K562 (cell line): ENCODE measurements around the gene ROBO1. TPM values are rescaled to one million over a fixed set of nuclear protein-coding genes. Genes with fewer than 3 reads are reported as not detected.

ENCODE experiments used
- ATAC-seq: fragments of 200-7000 bp; cut with Tn5 transposase; 3 replicates; pipeline ENCODE4 v1.9.1; 2020; ENCODE audit warnings: moderate library complexity
- BruUV-seq: library from RNA; stranded (reverse); fragments of 400-500 nt; replicated peaks from 2 replicates; lab custom pipeline; 2021; lab: Mats Ljungman, UMichigan
- CTCF ChIA-PET: fragments of 300-600 bp; formaldehyde crosslinking; extraction: SDS; loops from one replicate; lab custom pipeline; 2021; ENCODE audit warnings: low intra/inter-chr PET ratio; lab: Yijun Ruan, JAX
- POLR2A ChIA-PET: fragments of 300-600, 350-650 bp; sonication (Branson Sonifier 250); formaldehyde crosslinking; extraction: SDS; loops from one replicate; lab custom pipeline; 2021; ENCODE audit warnings: antibody characterized with exemption, inconsistent platforms; lab: Yijun Ruan, JAX
- DNase-seq, 4 experiments: peaks; one replicate each; pipeline versions ENCODE4 v3.0.0 to v3.0.0-alpha.2; 2011 to 2018; ENCODE audit warnings: low spot score in 3 of 4, mixed read lengths in 3 of 4; ENCODE audit errors: extremely low read depth in 1 of 4
- FAIRE-seq: peaks from 2 replicates; lab custom pipeline; 2011; peaks lifted over from hg19 to GRCh38; lab: Jason Lieb, UNC
- H2AFZ ChIP-seq: 2 replicates; pipeline ENCODE4 v1.6.0; 2011; ENCODE audit warnings: low read depth, low read length, control low read depth, inconsistent platforms
- H3K27ac ChIP-seq: fragments of 200-600 bp; 3 replicates; pipeline ENCODE4 v1.8.0; 2011; ENCODE audit warnings: low read depth, mild to moderate bottlenecking, control low read depth, inconsistent platforms, low read length, moderate library complexity, mixed read lengths; ENCODE audit errors: extremely low read depth
- H3K27me3 ChIP-seq, 2 experiments: fragments of 300-600 bp in 1 of 2; 2 replicates in 1 of 2; 3 replicates in 1 of 2; pipeline versions ENCODE4 v1.6.0 to v1.8.0; 2011; ENCODE audit warnings: inconsistent platforms in 2 of 2, low read length in 2 of 2, mild to moderate bottlenecking in 1 of 2, mixed read lengths in 1 of 2, moderate library complexity in 1 of 2; ENCODE audit not compliant: control insufficient read depth in 2 of 2, insufficient read depth in 2 of 2
- H3K36me3 ChIP-seq: fragments of 300-600 bp; 3 replicates; pipeline ENCODE4 v1.8.0; 2011; ENCODE audit warnings: mild to moderate bottlenecking, low read length, inconsistent platforms; ENCODE audit not compliant: control insufficient read depth, insufficient read depth
- H3K4me1 ChIP-seq, 2 experiments: fragments of 200-600 bp in 1 of 2; replicated peaks in 1 of 2; 2 replicates in 1 of 2; 3 replicates in 1 of 2; pipeline versions ENCODE4 v1.5.1 to v1.8.0; 2011; ENCODE audit warnings: inconsistent platforms in 2 of 2, low read length in 2 of 2, mild to moderate bottlenecking in 1 of 2, mixed read lengths in 1 of 2, moderate library complexity in 1 of 2; ENCODE audit not compliant: control insufficient read depth in 2 of 2, insufficient read depth in 2 of 2
- H3K4me2 ChIP-seq: 2 replicates; pipeline ENCODE4 v1.6.1; 2011; ENCODE audit warnings: low read length, control low read depth, inconsistent platforms, mixed read lengths; ENCODE audit not compliant: insufficient read depth
- H3K4me3 ChIP-seq: fragments of 200-600 bp; sonication (generic), shearing (Covaris generic); 2 replicates; pipeline ENCODE4 v1.5.1; 2016; ENCODE audit warnings: control low read depth, inconsistent platforms
- H3K79me2 ChIP-seq: fragments of 200-600 bp; 3 replicates; pipeline ENCODE4 v1.8.0; 2011; ENCODE audit warnings: low read length, inconsistent platforms; ENCODE audit not compliant: control insufficient read depth, insufficient read depth
- H3K9ac ChIP-seq, 2 experiments: 2 replicates each; pipeline versions ENCODE4 v1.6.0 to v1.6.1; 2011; ENCODE audit warnings: low read depth in 2 of 2, low read length in 2 of 2, control low read depth in 1 of 2, inconsistent platforms in 1 of 2, mild to moderate bottlenecking in 1 of 2, mixed read lengths in 1 of 2; ENCODE audit not compliant: insufficient read depth in 1 of 2
- H3K9me1 ChIP-seq: one replicate; pipeline ENCODE4 v1.6.0; 2011; ENCODE audit warnings: inconsistent platforms, mild to moderate bottlenecking, low read length, moderate library complexity; ENCODE audit not compliant: control insufficient read depth, insufficient read depth
- H3K9me3 ChIP-seq: replicated peaks from 2 replicates; pipeline ENCODE4 v1.5.1; 2011; ENCODE audit warnings: low read depth, low read length, inconsistent platforms; ENCODE audit not compliant: control insufficient read depth, insufficient read depth
- H4K20me1 ChIP-seq: replicated peaks from 2 replicates; pipeline ENCODE4 v1.6.1; 2011; ENCODE audit warnings: low read length, inconsistent platforms, mixed read lengths; ENCODE audit not compliant: control insufficient read depth, insufficient read depth
- CEBPZ ChIP-seq: fragments of 150-350 bp; IDR thresholded peaks from 2 replicates; pipeline ENCODE4 v1.6.1; 2014; ENCODE audit warnings: low read depth, mild to moderate bottlenecking, low read length, borderline replicate concordance
- CREM ChIP-seq: IDR thresholded peaks from 2 replicates; pipeline ENCODE4 v1.6.1; 2014; ENCODE audit warnings: antibody characterized with exemption, low read depth
- CUX1 ChIP-seq: fragments of 200-800 bp; sonication (Bioruptor generic); IDR thresholded peaks from 2 replicates; pipeline ENCODE4 v1.6.1; 2016; ENCODE audit warnings: missing genetic modification characterization, missing compliant biosample characterization
- HNRNPH1 ChIP-seq: fragments of 200-400 bp; formaldehyde crosslinking; optimal IDR thresholded peaks from 2 replicates; pipeline ENCODE3; 2017; ENCODE audit warnings: low read depth, mild to moderate bottlenecking, low read length, moderate library complexity
- IRF2 ChIP-seq: sonication (generic); formaldehyde crosslinking; IDR thresholded peaks from 2 replicates; pipeline ENCODE4 v1.8.1; 2022; ENCODE audit warnings: mild to moderate bottlenecking, missing genetic modification reagents
- SUPT5H ChIP-seq: fragments of 450-650 bp; IDR thresholded peaks from 2 replicates; pipeline ENCODE4 v1.6.1; 2016
- USF1 ChIP-seq: sonication (generic); formaldehyde crosslinking; IDR thresholded peaks from 2 replicates; pipeline ENCODE4 v1.9.0; 2022; ENCODE audit warnings: mild to moderate bottlenecking, missing genetic modification reagents
- ZBTB5 ChIP-seq: fragments of 450-650 bp; IDR thresholded peaks from 2 replicates; pipeline ENCODE4 v1.6.1; 2017; ENCODE audit warnings: antibody characterized with exemption
- WGBS: fragments of 100-300 bp; shearing (Covaris generic); methylation state at CpG from one replicate; pipeline ENCODE4 v1.1.6; 2016; ENCODE audit warnings: low coverage, mixed read lengths; ENCODE audit not compliant: insufficient coverage; ENCODE audit errors: missing lambda C conversion rate; 5-methylcytosine and 5-hydroxymethylcytosine counted together
- in situ Hi-C: fragments of 300-500 bp; cut with MboI; formaldehyde crosslinking; loops from 4 replicates; pipeline ENCODE4 v1.15.0; 2018; ENCODE audit warnings: inconsistent platforms, mixed read lengths
- intact Hi-C: fragments of 100-400 bp; cut with micrococcal nuclease; formaldehyde crosslinking; loops from 2 replicates; pipeline ENCODE4 v1.14.2; 2022
- polyA plus RNA-seq, 8 experiments: library from polyadenylated mRNA; depleted of rRNA in 4 of 8; stranded (reverse) in 5 of 8; unstranded in 3 of 8; fragments of >200 nt; fragmentation: Nextera tagmentation in 2 of 8; fragmentation: Illumina TruSeq in 1 of 8; extraction: Ambion mirVana in 2 of 8; extraction: Trizol in 1 of 8; gene quantifications; 2 replicates each; pipeline versions ENCODE4 v1.2.1 to v1.2.3, GENCODE V29; 2011 to 2014; ENCODE audit warnings: inconsistent platforms in 1 of 8, missing spikeins in 1 of 8
- total RNA-seq, 7 experiments: library from RNA; depleted of rRNA in 6 of 7; stranded (reverse); fragments of >200 nt in 6 of 7; fragmentation: Illumina TruSeq in 2 of 7; extraction: Trizol in 2 of 7; gene quantifications; 2 replicates each; pipeline versions ENCODE4 v1.2.1 to v1.2.3, GENCODE V29; 2011 to 2021; ENCODE audit warnings: low replicate concordance in 1 of 7

The ROBO1 gene
- total and polyA plus RNA-seq, 9 of the 15 experiments (the other 6 are each of a cell fraction or from before 2014, with no cell fraction given) = 0.01 to 0.53 (median 0.17) TPM; not detected in 5

- no peak for TF ChIP-seq USF1
- TF ChIP-seq, all 486 proteins: peak for 0
Measured at GRCh38 chr3:79572930-79573329, 194.9 kb downstream of the ROBO1 start (continued).

GRCh38 chr3:79568938-79569337 is 198.9 kb downstream of the ROBO1 start:
- FAIRE-seq = no peak
- TF ChIP-seq CUX1 (CRISPR knock-in tag) (no peak), IRF2 (no peak), CREM (no peak), CEBPZ (no peak), ZBTB5 (no peak), SUPT5H (no peak), HNRNPH1 (no peak)

More at GRCh38 chr3:79568938-79569337, 198.9 kb downstream of the ROBO1 start:
- H2AFZ ChIP-seq = no peak overlapping the region
- no peaks in the 10 kb centered on the region for H3K36me3 ChIP-seq
- no peaks in the 10 kb centered on the region for H3K27me3 ChIP-seq
- ChIA-PET POLR2A (no interaction called here), CTCF (no interaction called here)
- H3K27ac ChIP-seq = no peak overlapping the region
- in situ Hi-C loops = no loop called here
- no peaks in the 10 kb centered on the region for H3K79me2 ChIP-seq
- WGBS = 3% methylated on average over 10 of the region's 10 CpGs
- no peaks in the 10 kb centered on the region for H3K9me1 ChIP-seq
- H3K9ac ChIP-seq = no peak overlapping the region
- no peaks in the 10 kb centered on the region for H4K20me1 ChIP-seq
- no TSS peak for BruUV-seq
- H3K9me3 ChIP-seq = no peaks in the 10 kb centered on the region
- no peaks in the 10 kb centered on the region for H3K4me1 ChIP-seq
- ATAC-seq (no peak), DNase-seq (no peak)
- no peak overlapping the region for H3K4me2 ChIP-seq
- intact Hi-C loops = no loop called here
- H3K4me3 ChIP-seq = no peak overlapping the region
